HG03575 (cell line): Measurements from ENCODE around the gene S100B.
"Not testable (repeated sequence)": the region's sequence is repeated elsewhere in the genome, so short reads cannot be mapped to it uniquely, and the experiment has no call there.

Experiments used
- ATAC-seq: cut with Tn5 transposase; IDR thresholded peaks from one replicate; pipeline ENCODE4 v1.9.1; 2021; ENCODE audit not compliant: unreplicated experiment, insufficient number of reproducible peaks, low FRiP score; ENCODE audit errors: extremely low read depth

The S100B gene

DNA sequence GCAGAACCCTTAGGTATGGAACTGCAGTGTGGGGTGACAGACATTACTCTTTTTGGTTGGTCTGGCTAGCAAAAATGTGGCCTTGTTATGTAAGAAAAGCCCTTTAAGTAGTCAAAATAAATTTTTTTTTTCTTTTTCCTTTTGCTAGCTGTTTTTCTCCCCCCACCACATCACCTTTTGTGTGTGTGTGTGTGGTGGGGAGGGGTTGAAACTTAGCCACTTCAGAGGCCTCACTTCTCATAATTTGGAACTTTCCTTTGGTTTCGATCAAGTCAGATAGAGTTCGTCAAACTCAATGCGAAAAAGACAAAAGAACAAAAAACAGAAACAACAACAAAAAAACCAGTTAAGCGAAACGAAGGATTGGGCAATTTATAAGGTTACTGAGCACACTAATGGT is 28.7 kb upstream of the S100B start:
- ATAC-seq: no peak

- ATAC-seq: not testable (repeated sequence)
These were observed 26.0 kb upstream of the S100B start for GRCh38 chr21:46630915-46631314.

- no peak for ATAC-seq
These were observed 24.0 kb upstream of the S100B start for GRCh38 chr21:46628868-46629267.

DNA sequence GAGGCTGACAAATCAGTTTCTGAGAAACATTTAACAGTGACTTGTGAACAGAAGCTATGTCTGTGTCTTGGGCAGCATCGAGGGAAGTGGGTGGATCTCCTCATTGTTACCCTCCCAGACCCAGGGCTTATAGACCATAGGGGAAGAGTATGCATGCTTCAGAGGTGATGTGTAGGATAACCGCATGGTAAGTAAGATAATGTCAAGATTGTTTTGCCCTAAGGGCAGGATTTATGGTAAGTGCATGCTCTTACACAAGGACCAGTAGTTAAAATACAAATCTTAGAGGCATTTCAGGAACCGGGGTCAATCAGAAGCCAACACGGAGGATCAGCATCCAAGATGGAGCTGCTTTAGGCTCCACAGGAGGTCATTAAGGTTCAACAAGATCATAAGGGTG is 22.8 kb upstream of the S100B start:
- no peak for ATAC-seq

DNA sequence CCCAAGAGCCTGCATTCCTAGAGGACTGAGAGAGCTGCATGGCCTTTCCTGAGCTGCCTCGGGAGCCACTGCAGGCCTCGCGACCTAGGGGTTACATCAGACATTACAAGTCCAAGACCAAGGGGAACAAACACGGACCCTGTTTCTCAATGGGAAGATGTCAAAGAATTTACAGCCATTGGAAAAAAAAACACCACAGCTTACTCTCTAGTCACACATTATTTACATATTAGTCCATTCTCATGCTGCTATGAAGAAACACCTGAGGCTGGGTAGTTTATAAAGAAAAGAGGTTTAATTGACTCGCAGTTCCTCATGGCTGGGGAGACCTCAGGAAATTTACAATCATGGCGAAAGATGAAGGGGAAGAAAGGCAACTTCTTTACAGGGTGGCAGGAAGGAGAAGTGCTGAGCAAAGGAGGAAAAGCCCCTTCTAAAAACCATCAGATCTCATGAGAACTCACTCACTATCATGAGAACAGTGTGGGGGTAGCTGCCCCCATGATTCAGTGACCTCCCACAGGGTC is 22.2 kb upstream of the S100B start:
- no peak for ATAC-seq

DNA sequence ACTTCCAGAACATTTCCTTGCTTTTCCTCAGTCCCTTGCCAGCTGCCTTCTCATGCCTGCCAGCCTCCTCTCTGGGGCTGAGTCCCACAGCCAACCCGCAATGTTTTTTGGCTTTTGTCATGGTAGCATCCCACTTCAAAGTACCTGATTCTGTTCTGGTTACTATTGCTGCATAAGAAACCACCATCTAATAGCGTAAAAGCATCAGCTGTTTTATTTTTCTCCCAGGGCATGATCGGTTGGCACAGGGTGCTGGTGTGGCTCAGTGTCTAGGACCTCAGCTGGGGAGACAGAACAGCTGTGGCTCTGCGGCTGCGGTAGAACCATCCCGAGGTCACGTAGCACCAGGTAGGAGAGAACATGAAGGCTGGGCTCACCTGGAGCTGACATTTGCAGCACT is 21.7 kb upstream of the S100B start:
- ATAC-seq: no peak

DNA sequence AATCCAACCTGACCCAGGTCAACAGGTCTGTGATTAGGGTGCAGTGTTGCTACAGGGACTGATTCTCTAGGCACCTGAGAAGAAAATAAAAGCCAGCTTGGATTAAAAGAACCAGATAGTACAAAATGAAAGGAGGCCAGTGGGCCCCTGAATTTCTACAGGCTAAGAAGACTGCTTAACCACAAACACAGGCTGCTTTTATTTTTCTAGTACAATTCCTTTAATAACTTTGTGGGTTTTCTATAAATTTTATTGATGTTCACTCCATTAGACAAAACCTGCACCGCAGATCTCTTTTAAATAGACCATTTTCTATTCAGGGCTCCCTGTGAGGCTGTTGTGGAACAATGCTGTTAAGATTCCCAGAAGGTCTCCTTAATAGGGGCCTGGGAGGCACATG is 20.9 kb upstream of the S100B start:
- ATAC-seq: no peak

DNA sequence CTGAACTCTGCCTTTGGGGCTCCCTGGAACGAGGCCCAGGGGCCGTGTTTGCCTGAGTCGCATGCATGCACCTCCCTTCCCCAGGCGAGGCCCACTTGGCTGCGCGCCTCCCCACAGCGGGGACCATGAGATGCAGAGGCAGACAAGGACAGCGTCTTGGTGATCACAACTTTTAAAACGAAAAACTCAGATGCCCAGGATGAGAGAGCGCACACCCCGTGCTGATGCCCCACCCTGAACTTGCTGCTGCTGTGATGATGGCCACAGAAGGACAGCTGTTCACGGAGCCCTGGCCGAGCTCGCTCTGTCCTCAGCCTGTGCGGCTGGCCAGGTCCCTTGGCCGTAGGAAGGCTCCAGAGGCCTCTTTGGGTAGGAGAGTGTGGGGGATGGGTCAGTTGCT is 19.2 kb upstream of the S100B start:
- ATAC-seq: no peak

DNA sequence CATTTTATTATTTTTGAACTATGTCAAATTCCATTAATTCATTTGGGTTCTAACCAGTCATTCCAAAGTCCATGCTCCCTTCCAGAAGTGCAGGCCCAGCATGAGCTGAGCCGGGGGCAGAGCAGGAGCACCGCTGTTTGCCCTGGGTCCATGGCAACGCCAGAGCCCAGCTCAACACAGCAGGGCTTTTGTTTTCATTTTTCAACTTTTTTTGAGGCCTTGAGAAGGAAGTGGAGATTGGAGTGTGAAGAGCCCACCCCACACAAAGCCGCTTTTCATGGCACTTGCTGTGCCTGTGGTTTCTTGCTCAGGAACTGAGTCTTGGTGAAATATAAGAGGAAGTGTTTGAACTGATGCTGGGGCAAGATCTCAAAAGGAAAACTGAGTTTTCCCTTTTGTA is 17.3 kb upstream of the S100B start:
- no peak for ATAC-seq

DNA sequence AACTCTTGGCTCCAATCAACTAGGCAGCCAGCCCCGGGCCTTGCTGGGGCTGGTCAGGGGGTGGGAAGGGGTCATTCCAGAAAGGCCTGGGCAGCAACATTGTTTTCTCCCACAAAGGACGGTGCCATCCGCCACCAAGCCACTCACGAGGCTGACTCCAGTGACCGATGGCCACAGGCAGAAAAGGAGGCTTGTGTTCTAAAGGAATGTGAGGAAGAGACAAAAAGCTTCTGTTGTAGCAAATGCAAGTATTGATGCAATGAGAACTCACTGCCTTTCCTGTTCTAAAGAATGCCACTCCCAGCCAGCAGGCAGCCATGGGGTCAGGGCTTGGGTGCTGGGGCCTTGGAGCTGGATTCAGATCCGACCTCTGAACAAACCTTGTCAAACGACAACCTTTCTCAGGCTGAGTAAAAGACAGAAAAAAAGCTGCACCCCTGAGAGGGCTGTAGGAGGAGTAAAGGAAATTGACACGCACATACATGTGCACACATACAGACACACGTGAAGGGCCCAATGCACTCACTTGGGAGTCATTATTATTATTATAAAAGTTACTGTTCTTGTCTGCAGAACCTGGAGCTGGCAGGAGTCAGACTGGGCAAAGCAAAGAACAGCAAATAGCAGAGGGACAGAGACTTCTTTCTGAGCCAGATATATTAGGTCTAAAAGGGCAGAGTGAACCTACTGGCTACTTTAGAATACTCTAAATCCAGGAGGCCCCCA is 16.7 kb upstream of the S100B start:
- no peak for ATAC-seq

DNA sequence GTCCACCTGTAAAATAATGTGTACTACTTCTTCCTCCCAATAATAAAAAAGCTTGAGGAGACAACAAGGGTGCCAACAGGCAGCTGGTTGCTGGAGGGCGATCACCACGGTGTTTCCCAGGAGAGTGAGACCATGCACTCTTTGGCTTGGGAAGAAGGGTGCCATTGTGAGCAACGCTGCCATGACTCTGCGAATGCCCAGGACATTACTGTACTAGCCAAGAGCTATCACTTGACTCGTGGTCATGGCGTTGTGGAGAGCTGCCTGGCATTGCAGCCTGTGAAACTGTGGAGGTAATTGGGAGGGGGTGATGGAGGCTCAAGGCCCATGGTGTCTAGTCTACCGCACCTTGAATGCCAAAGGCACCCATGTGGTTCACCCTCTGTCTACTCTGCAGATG is 16.0 kb upstream of the S100B start:
- ATAC-seq: no peak

DNA sequence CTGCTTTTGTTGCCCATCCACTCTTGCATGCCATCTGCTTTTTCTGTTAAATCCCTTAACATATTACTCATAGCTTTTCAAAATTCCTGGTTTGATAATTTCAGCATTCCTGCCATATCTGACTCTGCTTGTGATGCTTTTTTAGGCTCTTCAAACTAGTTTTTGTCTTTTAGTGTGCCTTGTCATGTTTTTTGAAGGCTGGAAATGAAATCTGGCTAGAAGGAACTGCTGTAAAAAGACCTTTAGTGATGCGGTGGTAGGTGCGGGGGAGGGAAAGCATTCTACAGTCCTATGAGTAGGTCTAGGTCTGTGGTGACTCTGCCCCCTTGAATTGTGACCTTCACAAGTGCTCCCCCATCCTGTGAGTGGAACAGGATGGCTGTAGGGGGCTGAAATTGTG is 15.0 kb upstream of the S100B start:
- ATAC-seq: no peak

- ATAC-seq: no peak
These were observed 14.0 kb upstream of the S100B start for GRCh38 chr21:46618738-46619379.

- ATAC-seq: no peak
These were observed 12.6 kb upstream of the S100B start for GRCh38 chr21:46617267-46618051.

GRCh38 chr21:46616656-46617055 is 11.8 kb upstream of the S100B start:
- ATAC-seq: no peak

DNA sequence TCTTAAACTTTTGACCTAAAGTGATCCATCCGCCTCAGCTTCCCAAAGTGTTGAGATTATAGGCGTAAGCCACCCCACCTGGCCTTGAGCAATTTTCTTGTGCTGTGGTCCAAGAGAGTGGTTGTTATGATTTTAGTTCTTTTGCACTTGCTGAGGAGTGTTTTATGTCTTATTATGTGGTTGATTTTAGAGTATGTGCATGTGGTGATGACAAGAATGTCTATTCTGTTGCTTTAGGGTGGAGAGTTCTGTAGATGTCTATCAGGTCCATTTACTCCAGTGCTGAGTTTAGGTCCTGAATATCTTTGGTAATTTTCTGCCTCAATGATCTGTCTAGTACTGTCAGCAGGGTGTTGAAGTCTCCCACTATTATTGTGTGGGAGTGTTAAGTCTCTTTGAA is 11.2 kb upstream of the S100B start:
- no peak for ATAC-seq

DNA sequence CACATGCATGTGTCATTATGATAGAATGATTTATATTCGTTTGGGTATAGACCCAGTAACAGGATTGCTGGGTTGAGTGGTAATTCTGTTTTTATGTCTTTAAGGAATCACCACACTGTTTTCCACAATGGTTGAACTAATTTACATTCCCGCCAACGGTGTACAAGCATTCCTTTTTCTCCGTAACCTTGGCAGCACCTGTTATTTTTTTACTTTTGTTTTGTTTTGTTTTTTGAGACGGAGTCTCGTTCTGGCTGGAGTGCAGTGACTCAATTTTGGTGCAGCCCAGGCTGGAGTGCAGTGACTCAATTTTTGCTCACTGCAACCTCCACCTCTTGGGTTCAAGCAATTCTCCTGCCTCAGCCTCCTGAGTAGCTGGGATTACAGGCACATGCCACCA is 8.5 kb upstream of the S100B start:
- no peak for ATAC-seq

DNA sequence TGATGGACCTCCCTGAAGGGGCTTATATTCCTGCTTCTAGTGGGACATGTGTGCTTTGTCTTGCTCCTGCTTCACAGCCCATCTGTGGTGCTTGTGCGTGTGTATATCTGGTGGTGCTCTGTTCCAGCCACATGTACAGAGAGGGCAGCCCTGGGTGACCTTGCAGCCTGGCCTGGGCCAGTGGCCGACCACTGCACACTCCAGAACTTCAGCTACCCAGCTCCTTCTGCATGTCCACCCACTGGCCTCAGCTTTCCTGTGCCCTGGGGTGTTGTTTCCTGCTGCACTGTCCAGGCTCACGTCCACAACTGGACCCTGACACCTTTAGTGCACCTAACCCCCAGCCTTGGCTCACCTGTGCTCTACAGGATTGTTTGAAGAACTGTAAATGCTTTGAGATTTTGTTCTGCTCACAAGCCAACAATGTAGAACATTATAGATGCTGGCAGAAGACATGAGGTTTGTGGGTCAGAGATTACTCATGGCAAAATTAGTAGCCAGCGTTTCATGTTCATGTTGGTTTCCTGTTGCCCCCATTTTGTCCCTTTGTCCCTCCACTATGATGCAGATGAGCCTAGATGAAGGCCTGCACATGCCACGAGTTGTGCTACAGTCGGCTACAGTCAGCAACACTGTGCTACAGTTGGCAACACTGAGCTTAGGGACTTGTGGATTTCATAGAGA is 5.3 kb upstream of the S100B start:
- ATAC-seq: no peak

DNA sequence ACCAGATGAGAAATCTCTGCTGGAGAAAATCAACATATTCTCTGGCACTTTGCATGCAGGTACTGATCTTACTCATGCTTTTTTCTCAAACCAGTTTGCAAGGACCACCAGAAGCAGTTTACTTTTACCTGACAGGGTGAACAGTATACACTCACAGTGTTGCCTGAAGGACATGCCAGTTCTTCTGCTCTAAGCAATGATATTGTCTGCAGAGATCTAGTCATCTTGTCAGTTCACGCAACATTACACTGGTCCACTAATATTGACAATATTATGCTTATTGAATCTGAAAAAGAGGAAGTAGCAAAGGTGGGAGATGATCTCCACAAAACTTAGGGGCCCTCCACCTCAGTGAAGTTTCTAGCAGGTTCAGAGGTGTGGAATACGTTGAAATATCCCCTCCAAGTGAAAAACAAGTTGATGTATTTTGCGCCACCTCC is 3.8 kb upstream of the S100B start:
- ATAC-seq: no peak
